ENCODE data around the gene GJB2. TPM values are rescaled to one million over a fixed set of nuclear protein-coding genes. Genes with fewer than 3 reads are reported as not detected.

Gene GJB2
- not detected for total RNA-seq

- DNase-seq: no peak
Measured at GRCh38 chr13:20192836-20193161, at the start of gene GJB2. Gene GJB2, minus strand, starts transcription at chr13:20192938. Its CDS starts 3,357 bp downstream, at chr13:20189581.

DNA sequence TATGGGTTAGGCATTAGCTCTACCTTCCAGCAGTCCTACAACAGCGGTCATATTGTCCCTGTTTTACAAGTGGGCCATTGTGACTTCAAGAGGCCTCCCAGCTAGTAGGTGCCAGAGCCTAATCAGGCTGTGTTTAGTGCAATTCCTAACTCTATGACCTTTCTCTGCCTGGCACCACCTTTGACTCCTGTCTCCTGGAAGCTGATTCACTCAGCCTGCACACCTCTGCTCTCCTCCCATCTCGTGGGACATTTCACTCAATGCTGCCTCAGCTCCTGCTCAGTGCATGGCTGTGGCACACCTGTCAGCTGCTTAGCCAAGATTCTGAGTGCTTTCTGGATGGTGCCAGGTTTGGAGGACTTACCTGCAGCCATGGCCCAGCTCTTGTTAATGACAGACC, 48.9 kb upstream of the GJB2 start:
- no peak for DNase-seq

GRCh38 chr13:20239748-20240147, 47.0 kb upstream of the GJB2 start:
- no peak for DNase-seq

DNA sequence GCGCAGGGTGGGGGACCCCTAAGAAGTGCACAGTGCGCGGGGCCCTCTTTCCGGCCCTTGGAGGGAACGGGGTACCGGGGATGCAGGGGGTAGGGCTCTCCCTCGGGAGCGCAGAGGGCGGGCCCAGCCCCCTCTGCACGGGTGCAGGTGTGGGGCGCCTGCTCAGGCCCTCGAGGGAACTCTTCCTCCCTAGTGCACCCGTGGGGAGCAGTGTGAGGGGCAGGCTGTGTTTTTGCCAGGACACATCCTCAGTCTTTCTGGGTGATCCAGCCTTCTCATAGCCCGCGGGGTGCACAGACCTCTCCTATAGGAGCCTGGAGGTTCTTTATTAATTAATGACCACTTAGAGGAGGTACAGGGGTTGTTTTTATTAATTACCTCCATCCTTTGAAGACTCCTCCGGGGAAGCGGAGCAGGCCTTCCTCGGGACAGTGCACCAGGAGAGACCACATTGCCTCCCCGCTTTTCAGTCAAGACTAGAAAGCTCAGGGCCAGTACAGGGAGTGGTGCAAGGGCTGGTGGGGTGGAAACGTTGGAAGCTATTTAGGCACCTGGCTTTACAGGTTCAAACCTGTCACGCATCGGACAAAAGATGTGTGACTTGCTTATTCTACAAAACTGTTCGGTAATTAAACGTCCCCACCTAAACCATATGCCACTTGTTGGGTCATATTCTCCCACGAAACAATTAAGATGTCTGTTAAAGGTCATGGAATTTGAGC, 40.0 kb upstream of the GJB2 start:
- DNase-seq: no peak

DNA sequence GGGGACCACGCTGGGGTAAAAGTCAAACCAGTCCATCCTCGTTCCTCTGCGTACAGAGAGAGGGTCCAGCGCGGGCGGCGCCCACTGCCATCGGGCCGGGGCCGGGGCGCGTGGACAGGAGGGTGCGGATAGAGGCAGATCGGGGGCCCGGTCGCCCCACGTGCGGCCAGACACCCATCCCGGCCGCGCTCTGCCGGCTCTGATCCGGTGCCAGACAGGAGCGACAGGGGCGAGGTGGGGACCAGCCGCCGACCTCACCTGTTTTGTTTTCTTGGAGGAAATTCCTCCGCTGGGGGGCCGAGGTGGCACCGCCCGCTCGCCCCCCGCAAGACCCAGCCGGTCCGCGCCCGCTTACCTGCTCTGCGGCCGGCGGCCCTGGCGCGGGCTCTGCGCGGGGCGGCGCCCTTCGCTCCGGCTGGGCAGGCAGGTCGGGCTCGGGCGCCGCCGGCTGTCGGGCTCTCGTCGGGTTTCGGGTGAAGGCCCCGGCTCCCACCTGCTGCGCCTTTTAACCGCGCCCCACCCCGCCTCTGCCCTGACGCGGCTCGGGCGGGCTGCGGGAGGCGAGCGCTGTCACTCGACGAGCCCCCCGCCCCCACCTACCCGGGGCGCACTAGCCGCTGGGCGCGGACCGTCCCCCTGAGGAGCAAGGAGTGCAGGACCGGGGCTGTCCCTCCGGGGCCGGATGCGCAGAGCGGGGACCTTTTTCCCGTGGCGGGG, 39.3 kb upstream of the GJB2 start, which contains the start of gene GJB6:
TSS of gene GJB6 (minus strand) at position 481 of the 717 bp plus-strand sequence. CDS start 8,839 bp downstream, outside the sequence.
- DNase-seq: no peak

- no peak for DNase-seq
Measured at GRCh38 chr13:20230913-20231838, 38.4 kb upstream of the GJB2 start.

DNA sequence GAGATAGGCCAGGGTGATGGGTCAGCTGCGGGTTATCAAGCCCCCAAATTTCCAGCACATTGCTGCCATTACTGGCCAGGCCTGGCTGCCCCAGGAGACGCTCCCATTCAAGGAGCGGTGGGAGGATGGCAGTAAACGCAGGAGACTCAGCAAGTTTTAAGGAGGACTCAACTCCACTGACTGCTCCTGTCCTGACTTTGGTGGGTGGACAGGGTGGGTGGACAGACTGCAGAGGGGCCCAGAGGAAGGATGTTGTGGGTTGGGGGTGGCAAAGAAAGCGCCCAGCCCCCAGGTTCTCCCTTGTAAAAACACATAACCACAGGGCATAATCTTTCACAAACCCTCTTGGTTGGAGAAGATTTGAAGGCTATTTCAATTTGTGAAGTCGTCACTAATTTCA, 35.0 kb upstream of the GJB2 start:
- DNase-seq: no peak

DNA sequence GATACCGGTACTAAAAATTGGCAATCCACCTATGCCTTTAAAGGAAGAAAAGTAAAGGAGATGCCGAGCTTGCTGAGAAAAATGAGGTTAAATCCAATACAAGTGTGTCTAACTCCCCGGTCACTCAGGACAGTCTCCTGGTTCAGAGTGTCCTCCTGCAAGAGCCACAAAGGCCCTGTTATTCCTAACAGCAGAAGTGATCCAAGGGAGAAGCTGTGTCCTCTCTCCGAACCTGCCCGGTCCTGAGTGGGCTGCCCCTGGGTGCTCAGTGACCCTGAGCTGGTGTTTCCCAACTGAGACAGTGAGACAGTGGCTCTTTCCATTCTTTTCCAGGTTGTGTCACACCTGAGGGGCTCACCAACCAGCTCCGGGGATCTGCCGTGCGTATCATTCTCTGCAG, 34.5 kb upstream of the GJB2 start:
- DNase-seq: no peak

DNA sequence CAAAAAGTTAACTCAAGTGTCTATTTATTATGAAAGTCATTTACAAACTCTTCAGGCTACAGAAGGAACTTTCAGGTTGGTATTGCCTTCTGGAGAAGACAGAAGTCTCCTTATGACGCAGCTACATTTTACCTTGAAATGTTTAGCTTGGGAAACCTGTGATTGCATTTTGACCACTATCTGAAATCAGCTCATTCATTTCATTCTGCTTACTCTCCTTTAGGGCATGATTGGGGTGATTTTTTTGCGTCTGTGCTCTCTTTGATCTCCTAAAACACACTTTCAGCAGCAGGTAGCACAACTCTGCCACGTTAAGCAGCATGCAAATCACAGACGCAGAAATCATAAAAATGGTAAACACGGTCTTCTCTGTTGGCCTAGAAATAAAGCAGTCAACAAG, 29.8 kb upstream of the GJB2 start:
- DNase-seq: no peak

DNA sequence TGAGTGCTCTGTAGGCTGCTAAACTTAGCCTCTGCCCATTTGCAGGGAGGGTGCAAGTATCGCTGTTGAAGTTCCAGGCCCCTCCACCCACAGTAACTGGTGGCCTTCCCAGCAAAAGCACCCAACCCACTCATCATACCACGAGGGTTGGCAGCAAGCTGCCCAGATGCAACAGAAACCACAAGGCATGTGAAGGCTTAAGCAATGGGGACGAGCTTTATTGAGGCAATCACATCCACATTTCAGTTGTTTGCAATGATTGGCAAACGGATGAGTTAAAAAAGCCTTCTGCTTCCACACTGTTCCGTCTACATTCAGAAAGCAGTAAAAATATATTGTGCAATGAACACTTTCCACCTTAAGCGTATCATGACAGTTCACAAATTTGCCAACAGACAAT, 29.0 kb upstream of the GJB2 start:
- DNase-seq: no peak

DNA sequence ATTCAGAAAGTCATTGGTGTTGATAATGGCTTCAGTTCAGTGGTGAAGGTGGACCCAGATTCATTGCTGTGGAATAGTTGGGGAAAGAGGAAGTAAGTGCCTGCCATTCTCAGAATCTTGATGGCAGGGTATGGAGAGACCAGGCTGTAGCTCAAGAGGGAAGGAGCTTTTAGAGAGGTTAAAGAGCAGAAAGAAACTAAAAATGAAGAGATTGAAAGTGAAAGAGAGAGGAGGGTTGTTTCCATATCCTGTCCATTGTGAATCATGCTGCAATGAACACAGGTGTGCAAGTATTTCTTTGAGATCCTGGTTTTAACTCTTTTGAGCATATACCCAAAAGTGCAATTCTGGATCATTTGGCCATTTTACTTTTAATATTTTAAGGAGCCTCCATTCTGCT, 26.8 kb upstream of the GJB2 start:
- no peak for DNase-seq

DNA sequence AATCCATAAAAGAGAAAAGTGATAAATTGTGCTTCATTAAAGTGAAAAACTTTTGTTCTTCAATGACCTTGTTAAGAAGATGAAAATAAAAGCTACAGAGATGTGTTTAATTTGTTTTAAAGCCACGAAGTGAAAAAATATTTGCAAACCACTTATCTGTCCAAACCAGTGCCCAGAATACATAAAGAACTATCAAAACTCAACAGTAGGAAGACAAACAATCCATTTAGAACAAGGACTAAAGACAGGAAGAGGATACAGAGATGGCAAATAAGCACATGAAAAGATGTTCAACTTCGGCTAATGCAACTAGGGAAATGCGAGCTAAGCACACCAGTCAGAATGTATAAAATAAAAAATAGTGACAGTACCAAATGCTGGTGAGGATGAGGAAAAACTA, 24.4 kb upstream of the GJB2 start:
- no peak for DNase-seq

- DNase-seq: no peak
Measured at GRCh38 chr13:20209948-20210347, 17.2 kb upstream of the GJB2 start.

GRCh38 chr13:20206698-20207235, 14.0 kb upstream of the GJB2 start:
- DNase-seq: no peak

GRCh38 chr13:20206065-20206697, 13.4 kb upstream of the GJB2 start:
- no peak for DNase-seq

DNA sequence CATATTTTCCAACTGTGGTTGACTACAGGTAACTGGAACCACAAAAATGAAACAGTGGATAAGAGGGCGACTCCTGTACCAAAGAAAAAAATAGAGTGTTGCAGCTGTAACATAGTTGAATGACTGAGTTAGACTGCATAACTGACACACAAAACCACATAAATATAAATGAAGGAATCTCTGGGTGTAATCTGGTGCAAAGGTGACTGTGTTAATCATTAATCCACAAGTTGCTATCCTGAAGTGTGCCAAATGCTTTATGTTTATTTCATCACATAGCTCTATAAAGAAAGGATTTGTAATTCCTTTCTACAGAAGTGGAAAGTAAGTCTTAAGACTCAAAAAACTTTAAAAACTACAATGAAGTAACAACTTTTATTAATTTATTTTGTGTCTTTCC, 6.0 kb upstream of the GJB2 start:
- DNase-seq: no peak

DNA sequence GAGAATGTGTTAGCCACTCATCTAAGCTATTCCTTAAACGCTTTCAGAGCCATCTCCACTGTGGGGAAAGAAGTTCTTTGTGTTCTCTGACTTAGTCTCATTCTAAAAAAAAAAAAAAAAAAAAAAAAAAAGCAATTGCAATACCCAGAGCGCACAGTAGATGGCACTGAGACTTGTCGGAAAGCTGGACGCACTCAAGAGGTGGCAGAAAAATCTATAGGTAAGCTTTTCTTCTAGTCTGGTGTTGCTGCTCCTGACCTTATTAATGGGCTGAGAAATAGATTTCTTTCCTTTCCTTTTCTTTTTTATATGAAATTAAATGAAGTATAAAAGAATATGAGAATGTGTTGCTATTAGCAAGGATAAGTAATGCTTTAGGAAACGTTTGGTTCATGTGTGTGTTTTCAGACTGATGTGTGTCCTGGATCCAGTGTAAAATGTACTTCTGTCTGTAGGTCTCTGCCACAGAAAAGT, 4.7 kb upstream of the GJB2 start:
- no peak for DNase-seq

DNA sequence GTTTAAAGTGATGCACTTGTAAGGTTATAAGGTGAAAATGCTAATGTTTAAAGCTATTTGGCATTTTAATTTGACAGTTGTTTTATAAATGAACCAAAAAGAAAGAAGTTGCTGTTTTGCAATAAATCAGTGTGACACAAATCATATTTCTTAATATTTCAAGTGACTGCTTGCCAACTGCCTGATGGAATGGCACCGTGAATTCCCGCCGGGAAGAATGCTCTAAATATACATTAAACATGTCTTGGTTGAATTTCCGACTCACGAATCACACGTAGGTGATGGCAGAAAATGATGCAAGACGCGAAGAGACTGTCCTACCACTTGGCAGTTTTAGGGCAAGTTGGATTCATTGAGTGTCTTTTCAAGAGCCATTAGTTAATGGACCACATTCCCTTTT, 3.1 kb upstream of the GJB2 start:
- DNase-seq: no peak

- no peak for DNase-seq
Measured at GRCh38 chr13:20193907-20194631, 1.3 kb upstream of the GJB2 start.

DNA sequence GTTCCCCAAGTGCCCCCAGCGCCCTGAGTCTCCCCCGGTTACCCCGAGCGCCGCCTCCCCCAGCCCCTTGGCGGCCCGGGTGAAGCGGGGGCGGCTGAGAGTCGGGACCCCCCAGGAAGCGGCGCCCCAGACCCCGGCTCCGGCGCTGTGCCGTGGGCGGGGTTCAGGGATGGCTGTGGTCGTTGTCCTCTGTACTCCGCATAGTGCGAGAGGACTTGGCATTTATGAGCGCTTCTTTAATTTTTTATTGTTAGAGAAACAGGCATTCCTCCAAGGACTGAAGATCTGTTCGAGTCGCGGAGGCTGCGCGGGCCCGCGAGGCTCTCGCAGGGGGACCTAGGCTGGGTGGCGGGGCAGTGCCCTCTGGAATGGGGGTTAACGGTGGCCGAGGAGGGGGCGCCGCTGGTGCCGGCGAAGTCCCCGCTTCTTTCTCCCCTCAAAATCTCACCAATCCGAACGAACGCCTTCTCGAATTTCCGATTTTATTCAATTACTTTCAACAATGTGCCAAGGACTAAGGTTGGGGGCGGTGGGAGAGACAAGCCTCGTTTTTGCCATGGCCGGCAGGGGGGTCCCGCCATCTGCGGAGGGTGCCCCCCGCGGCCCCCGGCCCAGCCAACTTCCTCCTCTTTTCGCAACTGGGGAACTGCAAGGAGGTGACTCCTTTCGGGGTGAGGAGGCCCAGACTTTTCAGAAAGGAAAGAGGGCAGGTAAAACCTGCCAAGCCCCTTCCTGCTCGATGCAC, 596 bp upstream of the GJB2 start:
- DNase-seq: no peak
